H54 (cell line): ENCODE measurements around the gene ZCCHC7.
"Not testable (repeated sequence)": the region's sequence is repeated elsewhere in the genome, so short reads cannot be mapped to it uniquely, and the experiment has no call there.

Experiments
- DNase-seq: peaks from one replicate; pipeline ENCODE4 v3.0.0; 2011; ENCODE audit warnings: low spot score, mixed read lengths; ENCODE audit not compliant: insufficient read length
- FAIRE-seq: peaks from 3 replicates; lab custom pipeline; 2011; peaks lifted over from hg19 to GRCh38; lab: Jason Lieb, UNC
- POLR2A ChIP-seq: IDR thresholded peaks from 2 replicates; pipeline ENCODE4 v1.6.1; 2011; ENCODE audit warnings: low read depth, mild to moderate bottlenecking, low read length

ZCCHC7 gene

GRCh38 chr9:37382161-37382981 lies 262.0 kb downstream of the ZCCHC7 start:
- no peak for FAIRE-seq

DNA sequence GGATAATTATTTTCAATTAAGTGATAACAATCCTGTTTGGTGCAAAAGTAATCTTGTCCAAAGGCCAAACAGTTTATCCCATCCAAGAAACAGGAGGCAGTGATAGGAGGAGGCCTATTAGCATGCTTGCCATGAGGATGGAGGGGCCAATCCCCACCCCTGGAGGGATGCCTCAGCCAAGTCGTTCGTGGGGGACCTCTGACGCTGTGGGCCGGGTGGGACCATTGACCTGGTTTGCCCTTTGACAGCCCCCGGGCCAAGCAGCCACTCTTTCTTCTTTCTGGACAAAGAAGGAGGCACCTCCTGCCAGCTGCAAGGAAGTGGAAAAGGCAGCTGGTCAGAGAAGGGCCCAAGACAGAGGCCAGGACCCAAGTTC lies 262.6 kb downstream of the ZCCHC7 start:
- no peak for DNase-seq
- TF ChIP-seq POLR2A, result no peak
- no peak for FAIRE-seq

More at GRCh38 chr9:37382161-37382981, 262.0 kb downstream of the ZCCHC7 start:
- no peak for DNase-seq
- TF ChIP-seq POLR2A, result no peak

- FAIRE-seq, result no peak
- TF ChIP-seq POLR2A, result no peak
- DNase-seq, result no peak
Measured at GRCh38 chr9:37383393-37383792, 263.0 kb downstream of the ZCCHC7 start.

GRCh38 chr9:37383876-37384746 lies 263.7 kb downstream of the ZCCHC7 start:
- no peak for DNase-seq
- no peak for FAIRE-seq
- TF ChIP-seq POLR2A, result no peak

DNA sequence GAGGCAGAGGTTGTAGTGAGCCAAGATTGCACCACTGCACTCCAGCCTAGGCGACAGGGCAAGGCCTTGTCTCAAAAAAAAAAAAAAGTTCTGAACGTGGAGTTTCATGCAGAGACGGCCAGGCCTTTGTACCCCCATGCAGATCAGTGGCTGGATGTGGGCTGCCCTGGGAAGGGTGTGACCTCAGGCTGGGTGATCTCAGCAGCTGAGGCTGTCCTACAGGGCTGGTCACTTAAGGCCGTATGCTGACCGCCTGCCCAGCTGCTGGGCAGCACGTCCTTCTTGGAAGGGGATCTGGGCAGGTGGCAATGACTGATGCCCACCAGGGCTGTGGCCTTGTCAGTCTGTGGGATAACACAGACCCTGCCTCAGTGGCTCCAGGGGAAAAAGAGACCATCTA lies 264.9 kb downstream of the ZCCHC7 start:
- DNase-seq (no peak), FAIRE-seq (no peak)
- TF ChIP-seq POLR2A, result no peak

GRCh38 chr9:37386988-37387387 lies 266.6 kb downstream of the ZCCHC7 start:
- FAIRE-seq (no peak), DNase-seq (no peak)
- TF ChIP-seq POLR2A, result no peak

DNA sequence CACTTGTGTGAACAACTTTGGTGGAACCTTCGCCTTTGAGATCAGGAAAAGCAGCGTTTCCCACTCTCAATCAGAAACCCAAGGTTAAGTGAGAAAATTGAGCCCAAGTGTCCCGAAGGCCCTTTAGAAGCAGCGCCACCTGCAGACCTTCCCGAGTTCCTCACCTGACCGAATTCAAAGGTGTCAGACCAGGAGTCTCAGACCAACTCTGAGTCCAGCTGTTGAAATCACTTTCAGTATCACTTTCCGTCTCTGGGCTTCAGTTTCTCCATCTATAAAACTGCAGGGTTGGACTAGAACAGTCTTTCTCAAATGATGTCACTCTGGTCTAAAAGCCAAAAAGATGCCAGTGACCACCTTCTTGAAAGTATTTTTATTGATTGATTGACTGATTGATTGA lies 270.4 kb downstream of the ZCCHC7 start:
- DNase-seq (no peak), FAIRE-seq (no peak)
- TF ChIP-seq POLR2A, result no peak

DNA sequence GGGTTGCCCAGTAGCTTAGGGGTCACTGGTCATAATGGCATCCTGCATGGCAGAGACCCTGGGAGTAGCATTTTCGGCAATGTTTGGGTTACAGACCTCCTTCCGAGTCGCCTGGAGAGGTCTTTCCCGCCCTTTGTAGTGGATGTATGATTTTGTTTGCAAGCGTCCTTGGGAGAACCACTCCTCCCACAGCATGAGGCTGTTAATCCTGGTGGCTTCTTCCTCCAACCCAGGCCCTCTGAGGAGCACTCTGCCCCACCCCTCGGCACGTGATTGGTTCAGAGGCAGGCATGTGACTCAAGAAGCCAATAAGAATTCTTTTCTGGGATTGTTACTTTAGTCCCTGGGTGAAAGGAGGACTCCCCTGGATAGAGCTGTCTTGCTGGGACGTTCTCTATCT lies 271.9 kb downstream of the ZCCHC7 start:
- no peak for TF ChIP-seq POLR2A
- no peak for DNase-seq
- FAIRE-seq, result no peak

GRCh38 chr9:37395229-37395628 lies 274.9 kb downstream of the ZCCHC7 start:
- no peak for TF ChIP-seq POLR2A
- FAIRE-seq (no peak), DNase-seq (no peak)

DNA sequence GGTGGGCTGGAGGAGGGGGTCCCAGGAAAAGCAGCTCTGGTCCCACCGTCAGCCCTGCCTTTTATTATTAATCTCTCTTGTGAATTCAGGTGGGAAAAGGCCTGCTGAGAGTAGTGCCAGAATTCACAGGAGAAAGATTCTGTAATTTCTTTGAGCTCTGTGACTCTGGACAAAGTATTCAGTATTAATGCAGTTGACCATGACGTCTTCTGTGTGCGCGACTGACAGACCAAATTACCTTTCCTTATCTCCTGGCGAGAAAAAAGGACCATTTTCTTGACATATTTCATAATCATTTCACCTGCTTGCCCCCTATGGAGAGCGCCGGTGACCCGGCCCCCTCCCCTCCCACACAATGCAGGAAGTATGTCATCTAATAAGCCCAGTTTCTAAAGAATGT lies 275.3 kb downstream of the ZCCHC7 start:
- FAIRE-seq (no peak), DNase-seq (no peak)
- TF ChIP-seq POLR2A, result no peak

- not testable (repeated sequence) for DNase-seq, FAIRE-seq
Measured at GRCh38 chr9:37397948-37398347, 277.6 kb downstream of the ZCCHC7 start.

DNA sequence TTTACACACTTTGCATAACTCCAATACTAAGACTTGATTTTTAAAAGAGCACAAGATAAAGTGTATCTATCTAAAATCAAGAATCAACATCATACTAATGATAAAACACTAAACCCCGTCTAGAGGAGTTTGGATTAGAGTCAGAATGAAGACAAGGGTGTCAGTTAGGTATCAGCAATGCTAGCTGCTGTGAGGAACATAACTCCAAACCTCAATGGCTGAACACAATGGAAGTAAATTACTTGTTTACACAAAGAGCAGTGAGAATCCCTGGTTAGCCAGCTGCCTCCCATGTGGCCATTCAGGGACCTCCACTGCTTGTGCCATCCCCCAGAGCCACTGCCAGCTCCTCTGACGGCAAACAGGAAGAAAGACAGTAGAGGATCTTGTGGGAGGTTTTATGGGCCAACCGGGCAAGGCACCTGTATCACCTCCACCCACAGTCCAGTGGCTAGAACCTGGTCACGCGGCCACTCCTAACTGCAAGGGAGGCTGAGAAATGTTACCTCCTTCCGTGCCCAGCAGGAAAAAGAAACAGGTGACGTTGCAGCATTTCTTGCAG lies 278.2 kb downstream of the ZCCHC7 start:
- TF ChIP-seq POLR2A, result no peak
- FAIRE-seq (no peak), DNase-seq (no peak)

DNA sequence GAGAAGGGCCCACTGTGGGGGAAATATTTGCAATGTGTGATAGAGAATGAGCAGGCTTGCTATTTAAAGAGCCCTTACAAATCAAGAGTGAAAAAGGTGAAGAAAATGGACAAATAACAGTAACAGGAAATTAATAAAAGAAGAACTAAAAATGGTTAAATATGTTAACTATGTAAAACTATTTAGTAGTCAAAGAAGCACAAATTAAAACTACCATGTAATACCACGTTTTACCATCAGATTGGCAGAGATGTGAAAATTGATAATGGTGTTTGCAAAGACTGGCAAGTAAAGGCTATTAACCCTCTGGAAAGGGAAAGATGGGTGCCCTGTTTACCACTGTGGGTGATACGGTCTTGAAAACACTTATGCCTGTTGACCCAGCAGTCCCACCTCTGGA lies 279.0 kb downstream of the ZCCHC7 start:
- FAIRE-seq (no peak), DNase-seq (no peak)
- no peak for TF ChIP-seq POLR2A

GRCh38 chr9:37404590-37404989 lies 284.2 kb downstream of the ZCCHC7 start:
- DNase-seq (no peak), FAIRE-seq (no peak)
- no peak for TF ChIP-seq POLR2A
